Muscle layer of colon (tissue), 2 donors: ENCODE results near the gene GPBAR1.
A peak's percentile ranks its signal among the peaks of the same experiment; 100 is the strongest.

Source experiments
- H3K27ac ChIP-seq: one replicate; pipeline ENCODE4 v1.7.0; 2013; ENCODE audit warnings: low read depth, mild to moderate bottlenecking, low read length, moderate library complexity
- H3K27me3 ChIP-seq, 2 donors: one replicate each; pipeline ENCODE4 v1.7.0; 2013; ENCODE audit warnings: low read length in 2 of 2, mild to moderate bottlenecking in 2 of 2; ENCODE audit not compliant: insufficient read depth in 2 of 2, control insufficient read depth in 1 of 2
- H3K36me3 ChIP-seq: one replicate; pipeline ENCODE4 v1.7.0; 2013; ENCODE audit warnings: mild to moderate bottlenecking, low read length; ENCODE audit not compliant: insufficient read depth
- H3K4me1 ChIP-seq: one replicate; pipeline ENCODE4 v1.7.0; 2013; ENCODE audit warnings: mild to moderate bottlenecking, low read length; ENCODE audit not compliant: insufficient read depth
- H3K4me3 ChIP-seq, 2 donors: one replicate each; pipeline ENCODE4 v1.7.0; 2013; ENCODE audit warnings: low read length in 2 of 2, low read depth in 1 of 2, mild to moderate bottlenecking in 1 of 2, moderate library complexity in 1 of 2
- H3K9ac ChIP-seq: one replicate; pipeline ENCODE4 v1.7.0; 2013; ENCODE audit warnings: low read length
- H3K9me3 ChIP-seq: one replicate; pipeline ENCODE4 v1.7.0; 2013; ENCODE audit warnings: mild to moderate bottlenecking, low read length
- donor health status: abdominal sarcoma.
- donor health status: Adenocarcinoma of cecum.

GPBAR1 gene

DNA sequence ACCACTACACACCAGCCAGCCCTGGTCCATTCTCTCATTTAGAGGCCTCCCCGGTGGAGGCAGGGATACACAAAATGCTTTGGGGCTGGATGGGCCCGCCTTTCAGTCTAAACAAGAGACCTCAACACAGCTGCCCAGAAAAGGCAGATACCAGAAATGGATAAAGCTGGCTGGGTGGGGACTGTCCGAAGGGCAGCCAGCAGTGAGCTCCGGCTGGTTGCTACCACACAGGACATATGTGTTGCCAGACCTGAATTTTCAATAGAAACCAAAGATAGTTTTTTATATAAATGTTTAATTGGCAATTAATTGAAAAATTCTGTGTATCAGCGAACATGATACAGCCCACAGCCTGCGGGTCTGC, 1.4 kb downstream of the GPBAR1 start:
- no peaks in the 10 kb centered on the region for H3K27me3 ChIP-seq
- peak overlapping the region; percentile 90 for H3K27ac ChIP-seq
- no peak overlapping the region for H3K4me3 ChIP-seq
- H3K4me1 ChIP-seq, result peaks cover 65% of the 10 kb centered on the region
- H3K36me3 ChIP-seq, result peaks cover 38% of the 10 kb centered on the region
- no peak overlapping the region for H3K9ac ChIP-seq
- no peaks in the 10 kb centered on the region for H3K9me3 ChIP-seq

DNA sequence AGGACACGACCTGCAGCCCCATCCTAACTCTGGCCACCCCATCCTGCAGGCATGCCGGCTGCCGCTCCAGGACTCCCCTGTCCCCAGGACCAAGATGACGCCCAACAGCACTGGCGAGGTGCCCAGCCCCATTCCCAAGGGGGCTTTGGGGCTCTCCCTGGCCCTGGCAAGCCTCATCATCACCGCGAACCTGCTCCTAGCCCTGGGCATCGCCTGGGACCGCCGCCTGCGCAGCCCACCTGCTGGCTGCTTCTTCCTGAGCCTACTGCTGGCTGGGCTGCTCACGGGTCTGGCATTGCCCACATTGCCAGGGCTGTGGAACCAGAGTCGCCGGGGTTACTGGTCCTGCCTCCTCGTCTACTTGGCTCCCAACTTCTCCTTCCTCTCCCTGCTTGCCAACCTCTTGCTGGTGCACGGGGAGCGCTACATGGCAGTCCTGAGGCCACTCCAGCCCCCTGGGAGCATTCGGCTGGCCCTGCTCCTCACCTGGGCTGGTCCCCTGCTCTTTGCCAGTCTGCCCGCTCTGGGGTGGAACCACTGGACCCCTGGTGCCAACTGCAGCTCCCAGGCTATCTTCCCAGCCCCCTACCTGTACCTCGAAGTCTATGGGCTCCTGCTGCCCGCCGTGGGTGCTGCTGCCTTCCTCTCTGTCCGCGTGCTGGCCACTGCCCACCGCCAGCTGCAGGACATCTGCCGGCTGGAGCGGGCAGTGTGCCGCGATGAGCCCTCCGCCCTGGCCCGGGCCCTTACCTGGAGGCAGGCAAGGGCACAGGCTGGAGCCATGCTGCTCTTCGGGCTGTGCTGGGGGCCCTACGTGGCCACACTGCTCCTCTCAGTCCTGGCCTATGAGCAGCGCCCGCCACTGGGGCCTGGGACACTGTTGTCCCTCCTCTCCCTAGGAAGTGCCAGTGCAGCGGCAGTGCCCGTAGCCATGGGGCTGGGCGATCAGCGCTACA, 2.1 kb downstream of the GPBAR1 start:
- peak overlapping the region; percentile 90 for H3K27ac ChIP-seq
- peaks cover 65% of the 10 kb centered on the region for H3K4me1 ChIP-seq
- H3K4me3 ChIP-seq, result no peak overlapping the region
- H3K36me3 ChIP-seq, result peaks cover 44% of the 10 kb centered on the region
- no peaks in the 10 kb centered on the region for H3K27me3 ChIP-seq
- no peaks in the 10 kb centered on the region for H3K9me3 ChIP-seq
- H3K9ac ChIP-seq, result no peak overlapping the region

DNA sequence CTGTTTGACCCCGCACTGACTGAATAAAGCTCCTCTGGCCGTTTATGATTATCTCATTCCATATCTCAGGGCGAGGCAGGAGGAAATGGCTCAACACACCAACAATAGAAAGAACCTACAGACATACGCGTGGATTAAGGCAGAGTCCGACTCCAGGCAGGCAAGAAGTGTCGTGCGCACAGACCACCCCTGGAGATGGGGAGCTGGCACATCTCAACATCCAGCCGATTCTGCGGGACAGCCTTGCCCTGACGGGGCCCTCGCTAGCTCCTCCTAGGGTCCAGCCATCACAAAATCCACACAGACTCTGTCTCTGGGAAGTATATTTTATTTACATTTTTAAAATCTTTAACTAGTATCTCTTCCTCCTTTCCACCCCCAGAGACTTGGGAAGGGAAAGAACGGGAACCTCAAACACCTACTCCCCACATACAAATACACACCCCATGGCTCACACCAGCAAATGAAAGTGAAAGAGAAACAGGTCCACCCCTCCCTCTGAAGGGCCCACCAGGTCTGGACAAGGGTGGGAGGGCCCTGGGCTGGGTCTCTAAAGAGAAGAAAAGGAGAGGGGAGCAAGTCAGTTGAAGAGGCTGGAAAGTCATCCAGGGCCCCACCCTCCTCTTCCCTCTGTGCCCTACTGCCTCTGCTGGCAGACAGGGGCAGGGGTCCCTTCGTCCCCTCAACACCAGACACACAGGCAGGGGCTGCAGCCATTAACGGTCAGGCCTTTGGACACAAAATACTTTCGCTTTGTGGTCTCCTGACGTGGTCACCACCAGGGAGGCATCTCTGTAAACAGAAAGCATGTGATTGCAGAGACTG, 3.2 kb downstream of the GPBAR1 start:
- Histone ChIP-seq H3K36me3 (peaks cover 44% of the 10 kb centered on the region), H3K4me3 (no peak overlapping the region), H3K27me3 (no peaks in the 10 kb centered on the region), H3K27ac (peak overlapping the region; percentile 24), H3K9me3 (no peaks in the 10 kb centered on the region), H3K4me1 (peaks cover 61% of the 10 kb centered on the region), H3K9ac (no peak overlapping the region)

DNA sequence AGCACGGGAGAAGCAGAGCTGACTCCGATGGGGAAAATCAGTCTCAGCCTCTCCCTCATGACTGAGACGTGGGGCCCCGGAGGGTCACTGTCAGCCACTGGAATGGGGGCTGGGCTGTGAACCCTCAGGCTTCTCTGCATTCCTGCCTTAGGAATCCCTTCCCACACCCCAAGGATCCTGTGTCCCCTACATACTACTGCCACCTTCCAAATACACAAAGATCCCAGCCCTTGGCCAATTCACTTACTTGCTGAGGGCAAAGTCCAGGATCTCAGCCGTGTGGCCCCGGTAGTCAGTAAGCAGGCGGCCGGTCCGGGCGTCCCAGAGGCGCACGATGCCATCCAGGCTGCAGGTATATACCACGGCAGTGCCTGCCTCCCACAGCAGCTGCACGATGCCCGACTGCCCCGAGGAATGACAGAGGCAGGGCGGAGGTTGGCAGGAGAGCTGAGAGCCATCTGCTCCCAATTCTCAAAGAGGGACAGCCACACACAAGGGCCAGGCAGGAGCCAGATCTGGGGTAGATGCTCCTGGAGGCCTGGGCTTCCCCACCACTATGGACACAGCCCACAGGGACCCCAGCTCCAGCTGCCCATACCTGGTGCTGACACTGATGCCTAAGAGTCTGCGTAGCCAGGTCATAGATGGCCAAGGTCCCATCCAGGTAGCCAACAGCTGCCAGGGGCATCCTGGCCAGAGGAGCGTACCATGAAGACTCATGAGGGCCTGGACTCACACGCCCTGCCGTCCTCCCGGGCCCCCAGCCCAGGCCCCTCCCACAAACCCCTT, 4.2 kb downstream of the GPBAR1 start:
- H3K36me3 ChIP-seq, result peaks cover 44% of the 10 kb centered on the region
- H3K4me3 ChIP-seq, result no peak overlapping the region
- H3K27me3 ChIP-seq, result no peaks in the 10 kb centered on the region
- peak overlapping the region; percentile 24 for H3K27ac ChIP-seq
- H3K4me1 ChIP-seq, result peaks cover 57% of the 10 kb centered on the region
- no peaks in the 10 kb centered on the region for H3K9me3 ChIP-seq
- H3K9ac ChIP-seq, result no peak overlapping the region

DNA sequence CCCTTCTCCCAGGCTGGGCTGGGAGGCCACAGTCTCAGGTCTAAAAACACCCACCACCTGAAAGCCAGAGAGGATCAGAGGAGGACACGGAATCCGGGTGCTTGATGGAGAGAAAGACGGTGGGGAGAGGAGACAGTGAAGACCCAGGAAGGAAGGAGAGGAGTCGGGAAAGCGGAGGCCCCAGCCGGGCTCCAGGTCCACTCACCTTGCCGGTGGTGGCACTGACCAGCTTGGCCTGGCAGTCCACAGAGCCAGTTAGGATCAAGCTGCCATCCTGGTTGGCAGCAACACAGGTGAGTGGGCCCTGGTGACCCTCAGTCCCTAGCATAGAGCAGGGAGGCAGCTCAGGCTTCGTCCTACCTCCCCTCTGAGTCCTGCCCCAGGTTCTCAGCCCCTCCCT, 4.8 kb downstream of the GPBAR1 start:
- Histone ChIP-seq H3K9me3 (no peaks in the 10 kb centered on the region), H3K4me1 (peaks cover 50% of the 10 kb centered on the region), H3K27ac (no peak overlapping the region), H3K36me3 (peaks cover 44% of the 10 kb centered on the region), H3K9ac (no peak overlapping the region), H3K27me3 (no peaks in the 10 kb centered on the region), H3K4me3 (no peak overlapping the region)

DNA sequence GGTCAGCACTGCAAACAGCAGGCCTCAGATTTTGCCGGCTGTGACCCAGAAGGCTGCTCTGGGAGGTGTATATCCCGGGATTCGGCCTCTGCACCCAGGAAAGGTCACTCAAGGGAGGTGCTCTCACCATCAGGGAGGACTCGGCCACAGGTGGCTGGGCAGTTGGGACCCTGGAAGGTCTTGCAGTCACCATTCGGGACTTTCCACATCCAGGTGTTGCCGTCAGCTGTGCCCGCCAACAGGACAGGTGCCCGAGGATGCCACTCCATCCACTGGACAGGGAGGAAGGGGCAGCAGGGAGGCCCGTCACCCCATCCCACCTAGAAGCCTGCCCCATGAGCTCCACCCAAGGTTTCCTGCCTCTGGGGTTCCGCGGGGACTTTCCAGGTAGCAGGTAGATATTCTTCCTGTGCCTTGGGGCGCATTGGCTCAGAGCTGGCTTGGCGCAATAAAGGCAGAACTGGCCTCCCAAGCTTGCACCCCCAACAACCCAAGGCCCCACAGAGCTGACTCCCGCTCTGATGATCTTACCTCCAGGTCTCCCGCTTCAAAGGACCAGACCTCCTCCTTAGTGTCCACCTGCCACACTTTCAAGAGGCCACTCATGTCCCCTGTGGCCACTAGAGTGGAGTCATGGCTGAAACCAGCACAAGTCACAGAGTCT, 5.6 kb downstream of the GPBAR1 start:
- no peak overlapping the region for H3K9ac ChIP-seq
- H3K9me3 ChIP-seq, result no peaks in the 10 kb centered on the region
- H3K36me3 ChIP-seq, result peaks cover 44% of the 10 kb centered on the region
- no peak overlapping the region for H3K4me3 ChIP-seq
- H3K4me1 ChIP-seq, result peaks cover 48% of the 10 kb centered on the region
- no peak overlapping the region for H3K27ac ChIP-seq
- no peaks in the 10 kb centered on the region for H3K27me3 ChIP-seq

DNA sequence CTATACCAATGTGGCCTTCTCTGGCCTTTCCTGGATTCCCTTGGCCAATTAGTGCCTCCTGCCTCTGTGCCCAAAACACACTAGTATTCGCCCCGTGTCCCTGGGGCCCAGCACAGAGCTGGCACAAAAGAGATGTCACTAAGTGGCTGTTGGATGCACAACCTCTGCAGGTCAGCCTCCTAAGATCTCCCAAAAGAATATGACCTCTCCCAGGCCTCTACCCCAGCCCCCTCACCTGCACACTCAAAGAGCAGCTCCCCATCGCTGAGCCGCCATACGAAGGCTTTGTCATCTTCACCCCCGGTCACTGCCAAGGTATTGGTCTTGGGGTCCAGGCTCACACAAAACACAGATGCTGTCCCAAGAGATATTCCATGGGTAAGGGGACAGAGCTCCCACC, 6.4 kb downstream of the GPBAR1 start:
- H3K4me1 ChIP-seq, result peaks cover 48% of the 10 kb centered on the region
- no peak overlapping the region for H3K4me3 ChIP-seq
- no peaks in the 10 kb centered on the region for H3K27me3 ChIP-seq
- H3K9me3 ChIP-seq, result no peaks in the 10 kb centered on the region
- H3K27ac ChIP-seq, result no peak overlapping the region
- H3K9ac ChIP-seq, result no peak overlapping the region
- peaks cover 44% of the 10 kb centered on the region for H3K36me3 ChIP-seq

DNA sequence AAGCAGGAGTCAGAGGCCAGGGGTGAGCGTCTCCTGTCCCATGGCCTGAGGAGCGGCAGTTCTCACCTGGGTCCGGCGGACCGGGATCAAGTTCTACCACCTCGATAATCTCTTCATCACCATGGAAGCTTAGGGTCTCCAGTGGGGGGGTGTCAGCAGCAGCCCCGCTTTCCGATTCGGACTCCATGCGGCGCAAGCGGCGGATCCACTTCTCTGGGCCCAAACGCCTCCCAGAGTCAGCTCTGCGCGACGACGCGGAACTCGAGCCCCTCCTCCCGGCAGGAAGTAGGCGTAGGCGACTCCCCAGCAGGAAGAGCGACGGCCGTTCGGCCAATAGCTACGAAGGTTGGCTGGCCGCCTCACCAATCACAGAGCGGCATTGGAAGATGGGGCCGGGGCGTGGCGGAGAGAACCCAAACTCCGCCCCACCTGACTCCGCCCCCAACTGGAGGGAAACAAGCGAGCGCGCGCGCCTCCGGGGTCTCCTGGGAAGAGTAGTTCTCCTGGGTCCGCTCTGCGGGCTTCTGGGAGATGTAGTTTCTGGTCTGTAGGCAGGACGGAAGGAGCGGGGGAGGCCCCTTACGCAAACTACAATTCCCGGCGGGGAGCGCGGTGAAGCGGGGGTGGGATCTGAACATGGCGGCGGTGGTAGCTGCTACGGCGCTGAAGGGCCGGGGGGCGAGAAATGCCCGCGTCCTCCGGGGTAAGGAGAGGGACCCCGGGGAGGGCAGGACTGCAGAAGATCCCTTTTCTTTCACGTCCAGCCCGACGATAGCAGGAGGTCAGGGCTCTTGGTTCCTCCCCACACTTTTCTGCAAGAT, 9.3 kb downstream of the GPBAR1 start, which contains the start of the genes AAMP and PNKD:
TSS of gene AAMP (minus strand) at position 238 of the 821 bp plus-strand sequence. CDS start at position 187, 51 bp downstream.
TSS of gene PNKD (plus strand) at position 620 of the 821 bp plus-strand sequence. CDS start at position 637, 17 bp downstream.
- Histone ChIP-seq H3K9ac (peak within 1 kb of the TSS; percentile 96), H3K4me3 (peak within 1 kb of the TSS; percentile 89 to 90), H3K4me1 (peaks cover 33% of the 10 kb centered on the region), H3K27ac (peak within 1 kb of the TSS; percentile 83), H3K27me3 (no peaks in the 10 kb centered on the region), H3K36me3 (peaks cover 44% of the 10 kb centered on the region), H3K9me3 (no peaks in the 10 kb centered on the region)

DNA sequence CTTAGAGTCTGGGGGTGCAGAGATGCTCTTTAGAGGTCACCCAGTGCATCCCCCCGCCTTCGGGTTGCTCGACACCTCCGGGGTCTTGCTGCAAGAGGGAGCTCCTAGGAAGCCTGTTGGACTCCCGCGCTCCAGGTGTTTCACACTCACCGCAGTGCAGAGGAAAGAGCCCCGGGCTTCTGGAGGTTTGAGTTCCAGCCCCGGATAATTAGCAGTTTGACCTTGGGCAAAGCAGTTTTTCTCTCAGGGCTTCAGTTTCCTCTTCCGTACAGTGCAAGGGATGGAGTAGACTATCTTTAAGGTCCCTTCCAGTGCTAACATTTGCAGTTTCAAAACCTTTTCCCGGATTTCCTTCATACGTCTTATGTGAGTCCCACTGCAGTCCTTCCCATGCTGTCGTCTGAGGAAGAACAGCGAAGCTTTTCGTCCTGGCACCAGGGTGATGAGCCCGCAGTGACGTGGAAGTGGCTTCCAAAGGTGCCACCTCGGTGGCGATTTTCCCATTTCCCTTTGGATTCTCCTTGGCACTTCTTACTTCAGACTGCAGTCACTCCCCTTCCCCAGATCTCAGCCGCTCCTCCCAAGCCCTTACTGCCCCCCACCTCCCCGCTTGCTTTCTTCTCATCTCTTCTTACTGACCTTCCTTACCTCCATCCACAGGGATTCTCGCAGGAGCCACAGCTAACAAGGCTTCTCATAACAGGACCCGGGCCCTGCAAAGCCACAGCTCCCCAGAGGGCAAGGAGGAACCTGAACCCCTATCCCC, 10.1 kb downstream of the GPBAR1 start:
- H3K9me3 ChIP-seq, result no peaks in the 10 kb centered on the region
- no peaks in the 10 kb centered on the region for H3K27me3 ChIP-seq
- H3K4me3 ChIP-seq, result peak overlapping the region; percentile 82 to 90
- H3K27ac ChIP-seq, result peak overlapping the region; percentile 83
- H3K36me3 ChIP-seq, result peaks cover 44% of the 10 kb centered on the region
- peak overlapping the region; percentile 40 for H3K9ac ChIP-seq
- peaks cover 33% of the 10 kb centered on the region for H3K4me1 ChIP-seq
